ENCODE data around the gene LHFPL3.

GRCh38 chr7:104642560-104642959, 314.2 kb downstream of the LHFPL3 start:
- TF ChIP-seq CTCF (conservative IDR thresholded peaks at IDR 0.05; ENCODE audit: low read length): no peak
- TF ChIP-seq EZH2phosphoT487 (IDR thresholded peaks at IDR 0.05; ENCODE audit: borderline replicate concordance, low read depth, low read length): no peak

All from OCI-LY7 (cell line).